ENCODE data around the gene SH2B3.
A peak's percentile ranks its signal among the peaks of the same experiment; 100 is the strongest.
"Not testable (repeated sequence)": the region's sequence is repeated elsewhere in the genome, so short reads cannot be mapped to it uniquely, and the experiment has no call there.

Gene SH2B3

DNA sequence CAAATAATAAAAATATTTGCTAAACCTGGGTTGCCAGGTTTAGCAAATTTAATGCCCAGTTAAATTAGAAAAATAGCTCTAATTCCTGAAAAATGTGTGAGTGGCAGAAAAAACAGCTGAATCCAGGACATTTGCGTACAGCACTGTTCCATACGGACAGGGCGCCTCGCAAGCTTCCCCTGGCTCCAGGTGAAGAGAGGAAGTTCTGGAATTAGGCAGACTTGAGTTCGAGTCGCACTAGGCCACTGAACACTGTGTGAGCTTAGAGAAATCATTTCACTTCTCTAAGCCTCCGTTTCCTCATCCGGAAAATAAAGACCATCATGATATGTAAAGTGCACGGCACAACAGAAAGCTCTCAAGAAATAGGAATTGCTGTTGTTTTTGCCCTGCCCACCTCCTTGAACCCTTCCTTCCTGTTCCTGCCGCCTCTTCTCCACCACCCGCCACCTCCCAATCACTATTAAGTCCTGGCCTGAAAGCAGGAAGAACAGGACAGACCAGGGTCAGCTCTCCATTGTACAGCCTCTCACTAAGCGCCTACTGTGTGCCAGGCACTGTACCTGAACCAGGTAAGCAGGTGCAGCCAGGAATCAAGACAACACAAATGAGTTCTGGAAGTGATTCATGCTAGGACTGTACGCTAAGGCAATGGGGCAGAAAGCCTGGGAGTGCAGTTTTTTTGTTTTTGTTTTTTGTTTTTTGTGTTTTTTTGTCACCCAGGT lies 36.1 kb upstream of the SH2B3 start:
- Mint-ChIP-seq H3K27ac (no peak overlapping the region), H3K4me3 (peak overlapping the region; percentile 76), H3K36me3 (ENCODE audit: low read depth) (no peaks in the 10 kb centered on the region), H3K27me3 (peaks cover 7% of the 10 kb centered on the region), H3K4me1 (peaks cover 13% of the 10 kb centered on the region), H3K9me3 (no peaks in the 10 kb centered on the region)
- DNase-seq (no peak), ATAC-seq (no peak)

GRCh38 chr12:111373231-111373630 lies 32.5 kb upstream of the SH2B3 start:
- not testable (repeated sequence) for ATAC-seq; H3K9me3 Mint-ChIP-seq; H3K27me3 Mint-ChIP-seq; DNase-seq; H3K4me1 Mint-ChIP-seq; H3K36me3 Mint-ChIP-seq (ENCODE audit: low read depth); H3K27ac Mint-ChIP-seq; H3K4me3 Mint-ChIP-seq

DNA sequence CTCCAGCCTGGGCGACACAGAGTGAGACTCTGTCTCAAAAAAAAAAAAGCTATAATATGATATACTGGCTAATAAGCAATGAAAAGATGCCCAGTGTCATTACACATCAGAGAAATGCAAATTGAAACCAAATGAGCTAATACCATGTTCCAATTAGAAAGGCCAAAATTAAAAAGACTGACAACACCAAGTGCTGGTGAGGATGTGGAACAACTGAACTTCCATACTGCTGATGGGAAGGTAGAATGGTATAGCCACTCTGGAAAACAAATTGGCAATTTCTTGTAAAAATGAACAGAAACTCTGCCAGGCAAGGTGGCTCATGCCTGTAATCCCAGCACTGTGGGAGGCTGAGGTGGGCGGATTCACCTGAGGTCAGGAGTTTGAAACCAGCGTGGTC lies 28.3 kb upstream of the SH2B3 start:
- H3K4me1 Mint-ChIP-seq = peaks cover 2% of the 10 kb centered on the region
- no peak for ATAC-seq
- H3K36me3 Mint-ChIP-seq (ENCODE audit: low read depth) = no peaks in the 10 kb centered on the region
- H3K4me3 Mint-ChIP-seq = no peak overlapping the region
- H3K9me3 Mint-ChIP-seq = peaks cover 4% of the 10 kb centered on the region
- no peak for DNase-seq
- H3K27me3 Mint-ChIP-seq = peaks cover 21% of the 10 kb centered on the region
- no peak overlapping the region for H3K27ac Mint-ChIP-seq

- Mint-ChIP-seq H3K27ac (no peak overlapping the region), H3K4me1 (peaks cover 2% of the 10 kb centered on the region), H3K36me3 (ENCODE audit: low read depth) (no peaks in the 10 kb centered on the region), H3K27me3 (peaks cover 21% of the 10 kb centered on the region), H3K4me3 (no peak overlapping the region), H3K9me3 (peaks cover 4% of the 10 kb centered on the region)
- no peak for DNase-seq
- ATAC-seq = no peak
These were observed 25.7 kb upstream of the SH2B3 start for GRCh38 chr12:111379942-111380554.

GRCh38 chr12:111384596-111384995 lies 21.1 kb upstream of the SH2B3 start:
- H3K27me3 Mint-ChIP-seq = peaks cover 21% of the 10 kb centered on the region
- no peak overlapping the region for H3K4me3 Mint-ChIP-seq
- DNase-seq (no peak), ATAC-seq (no peak)
- H3K9me3 Mint-ChIP-seq = no peaks in the 10 kb centered on the region
- no peak overlapping the region for H3K27ac Mint-ChIP-seq
- H3K4me1 Mint-ChIP-seq = no peaks in the 10 kb centered on the region
- no peaks in the 10 kb centered on the region for H3K36me3 Mint-ChIP-seq (ENCODE audit: low read depth)

GRCh38 chr12:111386885-111387284 lies 18.8 kb upstream of the SH2B3 start:
- no peak for DNase-seq
- no peak for ATAC-seq
- H3K9me3 Mint-ChIP-seq = no peaks in the 10 kb centered on the region
- H3K27me3 Mint-ChIP-seq = peaks cover 11% of the 10 kb centered on the region
- H3K36me3 Mint-ChIP-seq (ENCODE audit: low read depth) = no peaks in the 10 kb centered on the region
- no peaks in the 10 kb centered on the region for H3K4me1 Mint-ChIP-seq
- H3K27ac Mint-ChIP-seq = no peak overlapping the region
- no peak overlapping the region for H3K4me3 Mint-ChIP-seq

- ATAC-seq (no peak), DNase-seq (no peak)
- H3K27me3 Mint-ChIP-seq = peaks cover 11% of the 10 kb centered on the region
- no peak overlapping the region for H3K27ac Mint-ChIP-seq
- H3K4me1 Mint-ChIP-seq = no peaks in the 10 kb centered on the region
- H3K4me3 Mint-ChIP-seq = no peak overlapping the region
- H3K9me3 Mint-ChIP-seq = no peaks in the 10 kb centered on the region
- no peaks in the 10 kb centered on the region for H3K36me3 Mint-ChIP-seq (ENCODE audit: low read depth)
These were observed 17.9 kb upstream of the SH2B3 start for GRCh38 chr12:111387747-111388323.

DNA sequence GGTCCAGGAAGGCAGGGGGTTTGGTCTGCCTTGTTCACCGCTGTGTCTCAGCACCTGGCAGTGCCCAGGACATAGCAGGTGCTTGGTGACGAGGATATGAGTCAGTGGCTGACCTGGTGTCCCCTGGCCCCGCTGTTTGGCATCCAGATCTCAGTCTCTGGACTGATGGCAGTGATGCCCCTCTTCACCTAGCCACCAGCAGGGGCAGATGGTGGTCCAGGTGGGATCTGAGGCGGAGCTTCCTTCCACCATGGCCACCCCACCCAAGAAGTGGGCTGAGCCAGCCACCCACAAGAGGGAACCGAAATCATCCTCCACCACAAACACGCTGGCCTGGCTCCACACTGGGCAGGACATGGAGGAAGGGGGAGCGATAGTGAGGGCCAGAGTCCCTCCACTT lies 16.1 kb upstream of the SH2B3 start:
- ATAC-seq (no peak), DNase-seq (no peak)
- no peaks in the 10 kb centered on the region for H3K4me1 Mint-ChIP-seq
- peaks cover 10% of the 10 kb centered on the region for H3K27me3 Mint-ChIP-seq
- no peak overlapping the region for H3K4me3 Mint-ChIP-seq
- no peaks in the 10 kb centered on the region for H3K36me3 Mint-ChIP-seq (ENCODE audit: low read depth)
- H3K9me3 Mint-ChIP-seq = no peaks in the 10 kb centered on the region
- H3K27ac Mint-ChIP-seq = no peak overlapping the region

GRCh38 chr12:111390910-111391309 lies 14.8 kb upstream of the SH2B3 start:
- no peaks in the 10 kb centered on the region for H3K27me3 Mint-ChIP-seq
- no peak overlapping the region for H3K4me3 Mint-ChIP-seq
- no peaks in the 10 kb centered on the region for H3K4me1 Mint-ChIP-seq
- DNase-seq (no peak), ATAC-seq (no peak)
- H3K36me3 Mint-ChIP-seq (ENCODE audit: low read depth) = no peaks in the 10 kb centered on the region
- no peak overlapping the region for H3K27ac Mint-ChIP-seq
- H3K9me3 Mint-ChIP-seq = no peaks in the 10 kb centered on the region

DNA sequence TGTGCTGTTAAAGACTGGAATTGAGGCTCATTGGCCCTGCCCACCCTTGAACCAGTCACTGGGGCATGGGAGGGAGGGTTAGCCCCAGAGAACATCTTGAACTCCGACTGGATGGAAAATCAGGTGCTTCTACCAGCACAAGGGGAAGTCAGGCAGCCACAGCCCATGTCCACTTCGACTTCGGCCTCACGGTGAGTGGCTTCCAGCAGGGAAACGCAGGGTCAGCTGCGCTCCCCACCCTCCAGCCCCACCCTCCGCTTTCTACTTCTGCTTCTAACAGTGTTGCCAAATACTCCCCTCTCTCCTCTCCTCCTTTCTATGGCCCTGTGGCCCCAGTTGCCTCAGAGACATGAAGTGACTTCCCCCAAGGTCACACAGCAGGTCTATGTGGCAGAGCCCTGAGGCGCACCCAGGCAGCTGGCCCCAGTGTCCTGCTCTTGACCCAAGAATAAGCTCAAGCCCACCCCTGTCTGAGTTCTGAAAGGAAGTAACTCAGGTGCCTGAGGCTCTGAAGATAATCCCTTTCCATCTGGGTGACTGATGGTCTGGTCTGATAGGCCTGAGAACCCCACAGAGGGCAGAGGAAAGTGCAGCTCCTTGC lies 11.9 kb upstream of the SH2B3 start:
- Mint-ChIP-seq H3K9me3 (no peaks in the 10 kb centered on the region), H3K4me1 (peaks cover 22% of the 10 kb centered on the region), H3K4me3 (no peak overlapping the region), H3K36me3 (ENCODE audit: low read depth) (no peaks in the 10 kb centered on the region), H3K27ac (no peak overlapping the region), H3K27me3 (no peaks in the 10 kb centered on the region)
- ATAC-seq (no peak), DNase-seq (no peak)

GRCh38 chr12:111394480-111394879 lies 11.2 kb upstream of the SH2B3 start:
- Mint-ChIP-seq H3K36me3 (ENCODE audit: low read depth) (no peaks in the 10 kb centered on the region), H3K27me3 (no peaks in the 10 kb centered on the region), H3K27ac (no peak overlapping the region), H3K4me3 (no peak overlapping the region), H3K9me3 (peaks cover under 1% of the 10 kb centered on the region), H3K4me1 (peaks cover 29% of the 10 kb centered on the region)
- ATAC-seq (no peak), DNase-seq (no peak)

- H3K27me3 Mint-ChIP-seq = no peaks in the 10 kb centered on the region
- H3K4me1 Mint-ChIP-seq = peaks cover 40% of the 10 kb centered on the region
- DNase-seq (no peak), ATAC-seq (no peak)
- no peak overlapping the region for H3K27ac Mint-ChIP-seq
- H3K4me3 Mint-ChIP-seq = no peak overlapping the region
- no peaks in the 10 kb centered on the region for H3K36me3 Mint-ChIP-seq (ENCODE audit: low read depth)
- H3K9me3 Mint-ChIP-seq = peaks cover 5% of the 10 kb centered on the region
These were observed 10.2 kb upstream of the SH2B3 start for GRCh38 chr12:111395336-111396187.

DNA sequence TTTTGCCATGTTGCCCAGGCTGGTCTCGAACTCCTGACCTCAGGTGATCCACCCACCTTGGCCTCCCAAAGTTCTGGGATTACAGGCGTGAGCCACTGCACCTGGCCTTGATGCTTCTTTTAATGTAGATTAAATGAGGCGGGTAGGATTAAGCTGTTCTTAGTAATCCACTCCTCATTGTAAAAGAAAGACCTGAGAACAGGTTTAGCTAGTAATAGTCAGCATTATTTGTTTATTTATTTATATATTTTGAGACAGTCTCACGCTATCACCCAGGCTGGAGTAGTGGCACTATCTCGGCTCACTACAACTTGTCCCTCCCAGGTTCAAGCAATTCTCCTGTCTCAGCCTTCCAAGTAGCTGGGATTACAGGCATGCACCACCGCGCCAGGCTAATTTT lies 9.5 kb upstream of the SH2B3 start:
- DNase-seq; H3K4me3 Mint-ChIP-seq; H3K27ac Mint-ChIP-seq; H3K9me3 Mint-ChIP-seq; H3K36me3 Mint-ChIP-seq (ENCODE audit: low read depth); H3K27me3 Mint-ChIP-seq; ATAC-seq: not testable (repeated sequence)
- H3K4me1 Mint-ChIP-seq = peaks cover 42% of the 10 kb centered on the region

DNA sequence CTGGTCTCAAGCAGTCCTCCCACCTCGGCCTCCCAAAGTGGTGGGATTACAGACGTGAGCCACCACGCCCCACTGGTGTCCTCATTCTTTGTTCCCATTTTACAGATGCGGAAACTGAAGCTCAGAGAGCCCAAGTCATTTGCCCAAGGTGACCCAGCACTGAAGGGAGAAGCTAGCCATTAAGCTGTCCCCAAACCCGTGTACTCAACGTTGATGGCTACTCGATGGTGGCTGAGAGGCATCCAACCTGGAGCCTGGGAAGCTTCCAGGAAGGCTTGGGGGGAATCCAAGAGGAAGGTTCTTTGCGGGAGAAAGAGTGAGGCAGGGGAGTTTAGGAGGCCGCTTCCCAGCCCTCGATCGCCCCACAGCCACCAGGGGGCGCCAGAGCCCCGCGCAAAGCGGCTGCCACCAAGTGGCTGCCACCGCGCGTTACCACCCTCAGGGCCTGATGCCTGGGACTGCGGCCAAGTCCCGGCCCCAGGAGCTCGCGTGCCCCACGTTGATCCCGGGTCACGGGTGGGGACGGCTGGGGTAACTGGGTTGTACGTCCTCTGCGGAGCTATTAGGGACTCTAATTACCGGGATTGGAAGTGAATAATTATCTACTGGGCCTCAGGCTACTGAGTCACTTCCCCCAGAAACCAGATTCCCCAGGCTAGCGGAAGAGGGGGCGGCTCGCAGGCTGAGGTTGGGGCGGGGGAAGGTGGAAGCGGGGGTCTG lies 8.8 kb upstream of the SH2B3 start:
- Mint-ChIP-seq H3K4me1 (peaks cover 42% of the 10 kb centered on the region), H3K36me3 (ENCODE audit: low read depth) (no peaks in the 10 kb centered on the region), H3K9me3 (peaks cover 5% of the 10 kb centered on the region), H3K4me3 (peak overlapping the region; percentile 75), H3K27ac (peak overlapping the region; percentile 83), H3K27me3 (no peaks in the 10 kb centered on the region)
- peak; percentile 79 for ATAC-seq
- peak; percentile 93 for DNase-seq

All from activated naive CD8-positive, alpha-beta T cell treated with anti-CD3 and anti-CD28 coated beads, Interleukin-2, amount 50 U/mL, for 24 hours (primary cell).